HG02642 (cell line): ENCODE measurements around the gene PABPC1L.
"Not testable (repeated sequence)": the region's sequence is repeated elsewhere in the genome, so short reads cannot be mapped to it uniquely, and the experiment has no call there.

ENCODE experiments used
- ATAC-seq: cut with Tn5 transposase; IDR thresholded peaks from one replicate; pipeline ENCODE4 v1.9.1; 2021; ENCODE audit warnings: mild to moderate bottlenecking; ENCODE audit not compliant: unreplicated experiment, poor library complexity

The PABPC1L gene

DNA sequence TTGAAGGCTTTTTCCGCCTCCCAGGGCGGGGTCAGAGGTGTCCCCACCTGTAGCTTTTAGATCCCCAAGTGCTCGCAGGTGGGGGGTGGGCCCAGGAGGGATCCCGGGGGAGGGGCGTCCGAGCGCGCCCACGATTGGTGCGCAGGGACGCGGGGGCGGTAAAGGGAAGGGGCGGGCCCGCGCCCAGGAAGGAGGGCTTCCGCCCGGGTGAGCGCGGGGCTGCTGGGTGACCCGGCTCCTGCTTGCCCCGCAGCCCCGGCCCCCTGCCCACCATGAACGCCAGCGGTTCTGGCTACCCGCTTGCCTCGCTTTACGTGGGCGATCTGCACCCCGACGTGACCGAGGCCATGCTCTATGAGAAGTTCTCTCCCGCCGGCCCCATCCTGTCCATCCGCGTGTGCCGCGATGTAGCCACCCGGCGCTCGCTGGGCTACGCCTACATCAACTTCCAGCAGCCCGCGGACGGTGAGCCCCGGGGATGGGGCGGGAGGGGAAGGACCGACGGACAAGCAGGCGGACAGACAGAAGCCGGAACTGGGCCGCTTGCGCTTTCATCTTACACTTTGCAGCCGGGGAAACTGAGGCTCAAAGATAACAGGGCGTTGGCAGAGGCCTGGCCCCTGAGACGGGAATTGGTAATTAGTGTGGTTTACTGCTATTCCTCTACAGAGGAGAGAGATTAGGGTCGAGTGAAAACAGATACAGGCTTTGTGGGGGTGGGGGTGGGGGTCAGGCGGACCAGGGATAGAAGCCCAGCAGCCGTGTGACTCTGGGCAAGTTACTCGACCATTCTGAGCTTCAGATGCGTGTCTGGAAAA is at the start of gene PABPC1L:
TSS of gene PABPC1L (plus strand) at position 189 of the 818 bp plus-strand sequence. CDS start at position 273, 84 bp downstream.
- ATAC-seq = peak; percentile 90

DNA sequence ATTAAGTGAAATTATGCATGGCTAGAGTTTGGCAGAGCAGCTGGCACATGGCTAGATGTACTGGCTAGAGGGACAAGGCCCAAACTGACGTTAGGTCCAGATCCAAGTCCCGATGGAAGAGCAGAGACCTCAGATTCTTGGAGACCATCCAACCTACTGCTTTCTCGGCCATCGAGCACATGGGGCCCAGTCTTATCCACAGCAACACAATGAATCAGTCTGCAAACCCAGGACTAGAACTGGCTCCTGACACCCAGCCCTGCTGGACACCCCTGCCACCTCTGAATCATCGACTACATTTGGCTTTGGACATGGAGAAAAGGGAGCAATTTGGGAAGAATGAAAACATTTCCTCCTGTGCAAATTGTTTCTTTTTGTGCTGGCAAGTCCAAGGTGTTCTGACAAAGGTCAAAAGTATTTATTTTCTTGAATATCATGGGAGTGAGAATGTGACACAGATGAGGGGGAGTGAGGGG is 48.3 kb upstream of the PABPC1L start:
- no peak for ATAC-seq

DNA sequence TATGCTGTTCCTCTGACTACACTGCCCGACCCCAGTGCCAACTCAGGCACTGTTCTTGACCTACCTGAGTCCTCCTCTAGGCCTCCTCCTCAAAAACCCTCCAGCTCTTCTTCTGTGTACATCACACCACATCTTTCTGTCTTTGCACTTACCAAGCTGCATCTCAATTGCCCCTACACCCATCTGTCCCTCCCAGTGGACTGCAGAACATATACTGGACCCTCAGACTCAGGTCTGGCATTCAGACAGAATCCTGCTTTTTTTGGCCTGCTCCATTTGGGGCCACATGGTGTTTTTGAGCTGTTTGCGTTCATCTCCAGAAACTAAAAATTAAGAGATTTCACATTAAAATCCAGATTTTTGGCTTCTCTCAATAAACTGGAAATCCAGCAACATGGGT is 47.6 kb upstream of the PABPC1L start:
- ATAC-seq = no peak

DNA sequence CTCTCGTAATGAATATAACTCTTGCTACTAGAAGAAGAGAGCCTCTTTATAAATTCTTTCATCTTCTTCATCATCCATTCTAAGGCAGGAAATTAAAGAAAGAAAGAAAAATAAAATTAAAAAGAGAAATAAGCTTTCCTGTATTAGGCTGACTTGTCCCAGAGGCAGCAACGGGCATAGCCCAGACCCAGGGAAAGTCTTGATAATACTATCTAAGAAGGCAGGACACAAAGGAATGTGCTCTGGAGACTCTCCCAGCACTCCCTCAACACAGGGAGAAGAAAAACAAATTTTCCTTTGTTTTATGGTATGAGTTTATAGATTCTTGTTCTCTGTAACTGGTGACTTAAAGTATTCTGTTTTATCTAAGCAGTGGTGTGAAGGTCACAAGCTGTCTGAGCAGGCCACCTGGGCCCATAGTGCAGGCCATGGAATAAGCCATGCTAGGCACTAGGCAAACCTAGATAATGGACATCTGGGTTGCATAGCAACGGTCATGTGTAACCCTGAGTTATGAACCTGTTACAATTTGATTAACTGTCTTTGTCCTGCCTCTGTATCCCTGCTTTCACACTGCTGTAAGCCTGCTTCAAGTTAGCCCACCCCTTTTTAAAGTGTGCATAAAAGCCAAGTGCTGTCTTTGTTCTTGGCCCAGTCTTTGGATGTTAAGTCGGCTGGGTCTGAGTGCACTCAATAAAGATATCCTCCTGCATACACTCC is 46.3 kb upstream of the PABPC1L start:
- ATAC-seq = not testable (repeated sequence)

DNA sequence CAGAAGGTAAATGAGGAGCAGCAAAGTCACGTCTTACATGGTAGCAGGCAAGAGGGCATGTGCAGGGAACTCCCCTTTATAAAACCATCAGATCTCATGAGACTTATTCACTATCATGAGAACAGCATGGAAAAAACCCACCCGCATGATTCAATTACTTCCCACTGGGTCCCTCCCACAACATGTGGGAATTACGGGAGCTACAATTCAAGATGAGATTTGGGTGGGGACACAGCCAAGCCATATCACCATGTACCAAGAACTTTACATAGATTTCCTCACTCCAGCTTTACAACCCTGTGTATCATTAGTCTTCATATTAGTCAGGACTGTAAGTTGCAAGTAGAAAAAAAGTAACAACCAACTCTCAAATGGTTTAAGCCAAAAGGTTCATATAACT is 45.4 kb upstream of the PABPC1L start:
- ATAC-seq = not testable (repeated sequence)

DNA sequence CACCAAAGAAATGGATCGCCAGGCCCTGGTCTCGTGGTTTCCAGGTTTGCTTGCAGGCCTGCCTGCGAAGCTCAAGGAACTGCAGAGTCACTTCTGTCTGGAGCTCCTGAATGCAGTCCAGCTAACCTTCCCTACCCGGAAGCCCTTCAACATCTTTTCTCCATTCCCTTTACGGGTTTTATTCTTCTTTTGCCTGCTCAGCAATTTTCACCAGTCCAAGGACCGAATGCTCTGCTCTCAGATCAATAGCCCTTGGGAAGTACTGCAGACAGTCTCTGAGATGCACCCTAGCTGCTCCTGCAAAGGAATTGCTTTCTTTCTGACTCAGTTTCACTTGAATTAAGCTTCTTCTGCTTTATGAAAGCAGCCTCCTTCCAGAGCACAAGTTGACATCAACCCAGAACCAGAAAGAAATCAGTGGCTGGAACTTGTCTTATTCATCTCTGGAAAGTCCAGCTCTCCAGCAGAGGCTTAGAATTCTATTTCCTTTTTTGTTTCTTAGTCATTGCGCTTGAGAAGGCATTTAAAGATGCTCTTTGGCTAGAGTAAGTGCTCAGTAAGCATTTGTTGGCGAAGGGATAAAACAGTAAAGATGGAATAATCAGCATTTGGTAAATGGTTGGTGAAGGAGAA is 43.0 kb upstream of the PABPC1L start:
- ATAC-seq = no peak

DNA sequence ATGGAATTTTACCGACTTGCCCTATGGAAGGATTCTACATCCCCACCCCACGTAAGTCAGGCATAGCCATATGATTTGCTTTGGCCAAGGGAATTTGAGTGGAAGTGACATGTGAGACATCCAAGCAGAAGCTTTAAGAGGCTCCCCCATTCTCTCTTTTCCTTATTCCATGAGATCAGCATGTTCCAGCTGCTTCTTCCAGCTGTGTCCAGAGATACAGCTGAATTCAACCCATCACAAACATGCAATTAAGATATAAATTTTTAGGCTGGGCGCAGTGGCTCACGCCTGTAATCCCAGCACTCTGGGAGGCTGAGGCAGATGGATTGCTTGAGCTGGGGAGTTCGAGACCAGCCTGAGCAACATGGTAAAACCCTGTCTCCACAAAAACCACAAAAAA is 40.4 kb upstream of the PABPC1L start:
- ATAC-seq = no peak

DNA sequence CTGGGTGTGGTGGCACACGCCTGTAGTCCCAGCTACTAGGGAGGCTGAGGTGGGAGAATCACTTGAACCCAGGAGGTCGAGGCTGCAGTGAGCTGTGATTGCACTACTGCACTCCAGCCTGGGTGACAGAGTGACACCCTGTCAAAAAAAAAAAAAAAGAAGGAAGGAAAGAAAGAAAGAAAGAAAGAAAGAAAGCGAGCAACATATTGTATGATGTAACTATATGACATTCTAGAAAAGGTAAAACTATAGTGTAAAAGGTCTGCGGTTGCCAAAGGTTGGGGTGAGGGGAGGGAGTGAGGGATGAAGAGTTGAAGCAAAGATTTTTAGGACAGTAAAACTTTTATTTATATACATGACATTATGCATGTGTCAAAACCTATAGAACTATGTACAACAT is 27.5 kb upstream of the PABPC1L start:
- not testable (repeated sequence) for ATAC-seq

DNA sequence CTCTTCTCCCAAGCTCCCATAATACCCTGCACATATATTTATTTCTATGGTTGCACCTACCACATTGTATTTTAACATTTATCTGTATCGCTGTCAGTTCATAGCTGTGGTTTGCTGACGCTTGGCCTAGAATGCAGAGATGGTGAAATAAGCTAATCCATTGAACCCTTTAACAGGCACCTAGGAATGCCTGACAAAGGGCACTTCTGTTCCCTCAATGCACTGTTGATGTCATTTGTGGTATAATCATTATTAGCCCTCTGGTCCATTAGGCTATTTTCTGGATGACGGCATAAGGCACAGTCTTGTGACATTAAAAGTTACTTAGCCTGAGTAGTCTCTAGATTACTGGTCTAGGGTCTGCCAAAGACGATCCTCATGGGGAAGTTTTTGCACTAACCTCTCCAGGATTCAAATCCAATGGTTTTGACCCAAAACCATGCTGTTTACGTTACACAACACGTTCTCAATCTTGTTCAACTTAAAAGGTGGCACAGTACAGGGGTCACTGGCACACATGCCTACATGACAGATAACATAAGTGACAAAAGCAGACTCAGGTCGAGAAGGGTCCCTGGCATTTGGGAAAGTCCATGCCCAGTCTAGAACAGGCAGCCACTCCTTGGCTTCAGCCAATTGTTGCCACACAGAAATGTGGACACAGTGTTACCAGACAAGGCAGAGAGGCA is 26.5 kb upstream of the PABPC1L start:
- no peak for ATAC-seq

DNA sequence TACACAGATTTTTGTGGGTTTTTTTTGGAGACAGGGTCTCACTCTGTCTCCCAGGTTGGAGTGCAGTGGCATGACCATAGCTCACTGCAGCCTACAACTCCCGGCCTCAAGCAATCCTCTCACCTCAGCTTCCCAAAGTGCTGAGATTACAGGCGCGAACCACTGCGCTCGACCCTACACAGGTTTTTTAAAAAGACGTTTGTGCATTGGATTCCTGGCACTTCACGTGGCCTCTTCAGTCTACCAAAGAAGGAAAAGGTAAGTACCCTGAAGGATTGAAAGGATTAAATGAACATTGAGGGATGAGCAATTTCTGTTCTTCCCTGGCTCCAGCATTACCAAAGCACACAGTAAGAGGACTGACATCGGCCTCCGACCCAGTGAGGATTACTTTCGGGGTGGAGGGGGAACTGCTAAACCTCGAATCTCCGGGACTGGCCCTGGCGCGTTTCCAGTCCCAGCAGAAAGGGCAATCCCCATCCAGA is 24.9 kb upstream of the PABPC1L start:
- ATAC-seq = no peak

DNA sequence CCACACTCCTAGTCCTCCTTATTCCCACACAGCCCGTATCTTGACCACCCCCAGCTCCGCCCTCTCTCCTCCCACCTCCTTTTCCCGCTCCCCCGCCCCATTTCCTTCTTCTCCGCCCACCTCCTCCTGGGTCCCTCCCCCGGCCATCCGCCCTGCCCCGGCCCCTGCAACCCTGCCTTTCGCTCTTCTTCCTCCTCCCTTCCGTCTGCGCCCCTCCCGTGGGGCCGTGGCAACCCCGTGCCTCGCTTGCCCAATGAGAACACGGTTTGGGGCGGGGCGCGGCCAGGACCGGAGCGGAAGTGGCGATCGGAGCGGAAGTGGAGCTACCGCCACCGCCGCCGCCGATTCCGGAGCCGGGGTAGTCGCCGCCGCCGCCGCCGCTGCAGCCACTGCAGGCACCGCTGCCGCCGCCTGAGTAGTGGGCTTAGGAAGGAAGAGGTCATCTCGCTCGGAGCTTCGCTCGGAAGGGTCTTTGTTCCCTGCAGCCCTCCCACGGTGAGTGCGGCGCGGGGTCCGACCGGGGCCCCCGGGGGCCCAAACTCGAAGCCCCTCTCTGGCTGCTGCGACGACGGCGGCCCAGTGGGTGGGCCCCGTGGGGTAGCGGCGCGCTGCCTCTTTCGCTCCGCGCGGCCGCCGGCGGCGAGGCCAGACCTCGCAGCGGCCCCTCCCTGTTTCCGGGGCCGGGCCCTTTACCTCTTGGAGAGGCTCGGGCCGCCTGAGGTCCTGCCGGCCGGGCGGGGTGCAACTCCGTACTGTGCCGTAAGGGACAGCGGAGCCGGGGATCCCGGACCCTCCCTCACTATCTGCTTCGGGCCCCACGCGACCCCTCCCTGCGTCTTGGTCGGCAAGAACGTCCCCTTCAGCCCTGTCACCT is 24.2 kb upstream of the PABPC1L start, which contains the start of gene YWHAB:
TSS of gene YWHAB (plus strand) at position 314 of the 874 bp plus-strand sequence. CDS start 15,829 bp downstream, outside the sequence.
- peak; percentile 93 for ATAC-seq

DNA sequence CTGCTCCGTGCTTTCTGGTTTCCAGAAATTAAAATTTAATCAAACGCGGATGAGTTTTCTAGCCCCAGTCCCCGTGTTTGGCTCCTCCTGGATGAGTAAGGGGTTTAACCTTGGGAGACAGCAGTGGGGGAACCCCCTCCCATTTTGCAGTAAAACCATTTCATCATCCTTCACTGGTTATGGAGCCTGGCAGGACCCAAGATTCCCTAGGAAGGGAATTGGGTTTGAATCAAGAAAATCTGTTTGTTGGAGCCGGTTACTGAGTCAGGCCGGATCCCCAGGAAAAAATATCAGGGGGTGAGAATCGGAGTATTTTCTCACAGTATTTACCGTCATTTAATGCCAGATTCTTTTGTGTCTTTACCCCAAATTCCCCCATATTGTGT is 23.6 kb upstream of the PABPC1L start:
- ATAC-seq = no peak

DNA sequence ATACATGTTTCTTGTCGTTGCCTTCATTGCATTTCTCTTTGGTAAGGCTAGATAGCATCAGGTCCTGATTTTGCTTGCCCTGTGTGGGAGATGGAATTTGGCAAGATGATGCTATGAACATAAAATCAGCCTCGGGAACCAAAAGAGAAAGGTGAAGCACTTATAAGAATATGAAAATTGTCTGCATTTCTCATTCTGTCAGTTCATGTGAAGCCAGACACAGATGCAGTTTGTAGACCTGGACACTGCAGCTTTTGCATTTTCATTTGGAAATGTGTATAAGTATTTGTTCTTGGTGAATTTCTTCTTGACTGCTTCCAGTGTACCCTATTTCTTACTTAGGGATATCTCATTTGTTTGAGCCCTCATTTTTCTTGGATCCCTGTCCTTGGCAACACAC is 23.0 kb upstream of the PABPC1L start:
- ATAC-seq = no peak

DNA sequence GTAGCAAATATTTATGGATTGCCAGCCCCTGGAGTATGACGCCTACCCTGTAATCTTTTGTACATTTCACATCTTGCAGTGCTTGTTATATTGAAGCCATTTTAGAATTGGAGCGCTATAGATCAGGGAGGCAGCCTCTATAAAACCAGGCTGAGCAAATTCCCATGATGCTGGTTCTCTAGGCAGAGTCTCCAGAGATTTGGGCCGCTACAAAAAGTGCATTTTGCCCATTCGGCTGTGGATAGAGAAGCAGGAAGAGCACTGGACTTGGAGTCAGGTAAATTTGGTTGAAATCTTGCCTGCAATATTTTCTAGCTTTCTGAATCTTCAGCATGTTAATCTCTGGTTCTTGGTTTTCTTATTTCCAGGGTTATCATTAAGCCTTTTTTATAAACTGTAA is 22.4 kb upstream of the PABPC1L start:
- ATAC-seq = no peak

DNA sequence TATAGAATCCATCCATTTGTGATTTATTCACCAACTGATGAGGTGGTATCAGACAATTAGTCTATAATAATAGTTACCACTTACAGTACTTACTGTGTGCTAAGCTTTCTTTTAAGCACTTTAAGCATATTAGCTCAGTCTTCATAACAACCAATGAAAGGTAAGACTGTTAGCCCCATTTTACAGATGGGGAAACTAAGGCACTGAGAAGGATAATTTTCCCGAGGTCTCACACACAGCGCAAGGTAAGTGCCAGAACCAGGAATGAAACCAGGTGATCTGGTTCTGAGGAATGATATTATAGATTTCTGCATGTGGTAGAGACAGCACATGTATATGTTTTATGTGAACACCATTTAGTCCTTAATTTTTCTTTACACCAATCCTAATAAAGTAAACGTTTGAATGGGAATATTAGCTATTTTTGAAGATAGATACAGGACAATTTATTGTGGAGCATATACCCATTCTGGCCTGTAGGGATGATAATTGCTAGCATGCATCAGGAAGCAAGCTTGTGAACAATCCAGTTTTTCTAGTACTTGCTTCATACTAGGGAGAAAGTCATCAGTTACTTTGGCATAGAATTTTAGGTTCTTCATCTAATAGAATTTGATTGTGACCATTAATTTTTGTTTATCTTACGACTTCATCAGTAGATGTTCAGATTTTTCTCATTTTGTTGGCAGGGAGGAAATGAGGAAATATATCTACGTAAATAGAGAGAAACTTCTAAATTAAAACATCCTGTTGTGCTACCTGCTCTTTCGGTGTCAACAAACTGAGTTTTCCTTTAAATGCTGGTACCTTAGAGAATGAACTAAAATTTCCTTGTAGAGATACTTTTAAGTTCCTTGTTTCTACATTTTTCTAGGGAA is 21.4 kb upstream of the PABPC1L start:
- no peak for ATAC-seq

DNA sequence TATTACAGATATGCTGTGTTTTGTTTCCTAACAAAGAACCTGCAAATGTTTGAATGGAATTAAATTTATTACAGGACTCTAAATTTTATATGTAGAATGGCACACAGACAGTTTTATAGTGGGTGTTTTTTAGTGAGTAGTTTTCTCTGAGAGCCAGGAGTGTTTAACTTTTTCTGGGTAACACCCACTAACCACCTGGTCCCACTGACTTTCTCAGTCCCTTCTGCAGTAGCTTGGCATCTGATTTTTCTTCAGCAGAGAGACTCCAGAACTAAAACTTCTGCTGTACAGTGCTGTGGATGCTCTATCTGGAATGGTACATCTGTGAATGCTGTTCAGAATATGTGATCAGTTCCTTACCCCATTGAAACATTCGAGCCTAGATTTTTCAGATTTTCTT is 18.0 kb upstream of the PABPC1L start:
- no peak for ATAC-seq

DNA sequence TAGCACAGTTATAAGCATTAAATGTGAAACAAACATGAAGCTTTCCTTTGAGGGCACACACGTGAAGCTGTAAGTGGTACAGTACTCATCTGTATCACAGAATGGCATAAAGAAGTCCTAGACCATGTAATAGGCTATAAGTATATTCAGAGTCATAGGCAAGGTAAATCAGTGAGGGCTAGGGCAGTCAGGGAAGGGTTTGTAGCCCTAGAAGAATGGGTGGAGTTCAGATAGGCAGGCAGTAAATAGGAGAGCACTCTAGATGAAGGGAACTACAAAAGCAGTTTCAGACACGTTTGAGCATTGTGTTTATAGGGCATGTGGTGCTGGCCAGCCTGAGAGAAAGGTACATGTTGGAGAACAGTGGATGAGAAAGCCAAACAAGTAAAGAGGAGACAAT is 14.9 kb upstream of the PABPC1L start:
- ATAC-seq = no peak

DNA sequence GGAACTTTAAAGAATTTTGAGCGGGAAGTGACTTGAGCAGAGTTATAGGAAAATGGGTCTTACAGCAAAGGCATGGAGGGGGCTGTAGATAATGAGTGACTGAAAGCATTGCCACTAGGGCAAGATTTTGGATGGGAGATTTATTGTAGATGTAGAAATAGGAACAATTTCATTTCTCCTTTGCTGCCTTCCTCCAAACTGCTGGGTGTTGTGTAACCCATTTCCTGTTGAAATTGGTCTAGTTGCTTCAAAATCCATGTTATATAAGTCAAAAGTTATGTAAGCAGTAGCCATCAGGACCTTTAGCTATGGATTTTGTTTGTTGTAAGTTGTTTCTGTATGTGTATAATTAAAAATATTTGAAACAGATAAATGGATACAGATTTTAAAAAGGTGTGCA is 13.3 kb upstream of the PABPC1L start:
- no peak for ATAC-seq
